Gastrocnemius medialis (tissue), 4 donors: Measurements from ENCODE around the gene FKBP8. TPM values are rescaled to one million over a fixed set of nuclear protein-coding genes. Genes with fewer than 3 reads are reported as not detected.
"Not testable (repeated sequence)": the region's sequence is repeated elsewhere in the genome, so short reads cannot be mapped to it uniquely, and the experiment has no call there.

Experiments
- ATAC-seq, 2 donors: fragments of 150-250 bp; one replicate each; pipeline ENCODE4 v1.9.1; 2016
- DNase-seq, 2 donors: peaks; one replicate each; pipeline ENCODE4 v3.0.0-alpha.2; 2019
- H3K27ac ChIP-seq, 4 donors: fragments of 200-600 bp; sonication (generic); 1 replicate in 1 of 4; 2 replicates in 3 of 4; pipeline ENCODE4 v1.5.1; 2016 to 2018; ENCODE audit warnings: mild to moderate bottlenecking in 2 of 4, moderate library complexity in 1 of 4
- H3K27me3 ChIP-seq, 3 donors: fragments of 200-600 bp; sonication (generic) in 2 of 3; 1 replicate in 1 of 3; 2 replicates in 2 of 3; pipeline versions ENCODE4 v1.5.1 to v1.6.0; 2016 to 2019; ENCODE audit warnings: mild to moderate bottlenecking in 1 of 3, moderate library complexity in 1 of 3
- H3K36me3 ChIP-seq, 2 donors: fragments of 200-600 bp; sonication (generic) in 1 of 2; one replicate each; pipeline ENCODE4 v1.5.1; 2017 to 2018
- H3K4me1 ChIP-seq, 2 donors: fragments of 200-600 bp; sonication (generic) in 1 of 2; one replicate each; pipeline ENCODE4 v1.5.1; 2016 to 2017; ENCODE audit warnings: mild to moderate bottlenecking in 2 of 2
- H3K4me3 ChIP-seq, 4 donors: fragments of 200-600 bp; sonication (generic) in 3 of 4; 1 replicate in 1 of 4; 2 replicates in 3 of 4; pipeline ENCODE4 v1.5.1; 2016 to 2019; ENCODE audit warnings: mild to moderate bottlenecking in 2 of 4
- H3K9me3 ChIP-seq, 3 donors: fragments of 200-600 bp; sonication (generic) in 2 of 3; 1 replicate in 1 of 3; 2 replicates in 2 of 3; pipeline ENCODE4 v1.5.1; 2016 to 2019
- CTCF ChIP-seq, 5 experiments: fragments of 450-650 bp in 3 of 5; fragments of 200-600 bp in 2 of 5; sonication (generic) in 2 of 5; IDR thresholded peaks in 4 of 5; conservative IDR thresholded peaks in 1 of 5; 1 replicate in 4 of 5; 2 replicates in 1 of 5; pipeline ENCODE4 v1.5.1; 2016 to 2019; ENCODE audit warnings: antibody characterized with exemption in 5 of 5, mild to moderate bottlenecking in 3 of 5, moderate library complexity in 3 of 5
- POLR2A ChIP-seq, 2 donors: fragments of 450-650 bp; IDR thresholded peaks; one replicate each; pipeline ENCODE4 v1.6.1; 2017; ENCODE audit warnings: antibody characterized with exemption in 2 of 2, mild to moderate bottlenecking in 2 of 2, moderate library complexity in 2 of 2
- in situ Hi-C, 4 donors: fragments of 200-750 bp; cut with MboI; loops; one replicate each; pipeline versions ENCODE4 v1.15.0 to v1.8.0; 2017; ENCODE audit warnings: low sequenced_read_pairs in 4 of 4
- intact Hi-C: fragments of 100-400 bp; cut with DNase I; formaldehyde crosslinking; loops from one replicate; pipeline ENCODE4 v1.15.1; 2023; ENCODE audit warnings: low total_unique reads
- total RNA-seq, 4 donors: library from RNA; depleted of rRNA; stranded (reverse); fragments of >200 nt; gene quantifications; one replicate each; pipeline versions ENCODE4 v1.1.0 to v1.2.3, GENCODE V29; 2016

FKBP8 gene
- total RNA-seq, result 100 to 1,000 TPM; 157 to 195 (median 184) TPM

GRCh38 chr19:18542941-18543813, at the start of gene FKBP8:
FKBP8 (minus strand) TSS chr19:18543573; CDS start chr19:18541970, 1,603 bp downstream.
- peaks cover 0 to 27% of the 10 kb centered on the region in 2 donors for H3K36me3 ChIP-seq
- peak within 1 kb of the TSS; percentile 93 to 95 (median 93) for H3K27ac ChIP-seq
- DNase-seq, result peak; percentile 93
- intact Hi-C loops (loop anchor here (2.0 kb wide), 1 partner anchor 20 kb away; the partner anchor contains the start of gene ELL), in situ Hi-C loops (no loop called here)
- peak; percentile 96 to 97 for ATAC-seq
- no peaks in the 10 kb centered on the region for H3K27me3 ChIP-seq
- H3K4me1 ChIP-seq, result peaks cover 14 to 16% of the 10 kb centered on the region in 2 donors
- no peaks in the 10 kb centered on the region for H3K9me3 ChIP-seq
- TF ChIP-seq POLR2A (IDR thresholded peaks at IDR 0.05) (peak in 1 of 2 donors; percentile 12), CTCF (IDR thresholded peaks at IDR 0.05 in 4 of 5, conservative IDR thresholded peaks at IDR 0.05 in 1 of 5) (no peak)
- H3K4me3 ChIP-seq, result peak within 1 kb of the TSS; percentile 69 to 87 (median 78)

GRCh38 chr19:18592732-18593131, 49.4 kb upstream of the FKBP8 start:
- peaks cover 32 to 33% of the 10 kb centered on the region in 2 donors for H3K4me1 ChIP-seq
- in situ Hi-C loops, result loop anchor here (10.0 to 25.0 kb wide), 4 partner anchors 82 to 262 kb away; partner anchors contain the start of gene UPF1 (in 1 of the 4)
- peaks cover 0 to 12% of the 10 kb centered on the region in 2 donors for H3K36me3 ChIP-seq
- H3K9me3 ChIP-seq, DNase-seq, H3K27me3 ChIP-seq, H3K4me3 ChIP-seq, ATAC-seq: not testable (repeated sequence)
- peak overlapping the region in 1 of 4 donors; percentile 27 for H3K27ac ChIP-seq
- intact Hi-C loops, result loop anchor here (5.0 kb wide), 2 partner anchors 240 to 350 kb away; partner anchors contain the start of genes HOMER3 and UPF1

DNA sequence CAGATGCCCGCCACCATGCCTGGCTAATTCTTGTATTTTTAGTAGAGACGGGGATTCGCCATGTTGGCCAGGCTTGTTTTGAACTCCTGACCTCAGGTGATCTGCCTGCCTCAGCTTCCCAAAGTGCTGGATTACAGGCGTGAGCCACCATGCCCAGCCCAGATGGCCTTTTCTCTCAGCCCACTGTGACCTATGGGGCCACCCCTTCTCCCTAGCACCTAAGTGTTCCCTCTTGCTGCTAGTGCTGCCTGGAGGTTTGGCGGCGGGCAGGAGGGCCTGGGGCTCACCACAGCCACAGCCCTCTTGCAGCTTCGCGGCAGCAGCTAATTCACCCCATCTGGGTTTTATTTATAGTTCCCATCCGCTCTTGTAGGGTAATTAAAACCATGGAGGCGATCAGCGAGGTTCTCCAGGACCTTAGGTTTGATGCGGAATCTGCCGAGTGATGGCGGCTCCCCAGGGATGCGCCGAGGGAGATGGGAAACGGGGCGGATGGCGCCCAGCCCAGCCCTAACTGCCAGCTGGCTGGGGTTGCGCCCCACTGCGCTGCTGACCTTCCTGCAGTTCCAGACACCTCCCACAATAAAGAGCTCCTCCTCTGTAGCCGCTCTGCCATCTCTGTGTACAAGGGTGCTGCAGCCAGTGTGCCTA, 48.5 kb upstream of the FKBP8 start:
- no peak overlapping the region for H3K4me3 ChIP-seq
- intact Hi-C loops (loop anchor here (5.0 kb wide), 2 partner anchors 240 to 350 kb away; partner anchors contain the start of genes HOMER3 and UPF1), in situ Hi-C loops (loop anchor here (10.0 to 25.0 kb wide), 4 partner anchors 83 to 263 kb away; partner anchors contain the start of gene UPF1 (in 1 of the 4))
- no peak for ATAC-seq
- no peaks in the 10 kb centered on the region for H3K9me3 ChIP-seq
- H3K36me3 ChIP-seq, result peaks cover 0 to 12% of the 10 kb centered on the region in 2 donors
- peaks cover 32 to 33% of the 10 kb centered on the region in 2 donors for H3K4me1 ChIP-seq
- peak overlapping the region in 1 of 4 donors; percentile 27 for H3K27ac ChIP-seq
- DNase-seq, result peak in 1 of 2 donors; percentile 36
- no peaks in the 10 kb centered on the region for H3K27me3 ChIP-seq
- no peak for TF ChIP-seq POLR2A (IDR thresholded peaks at IDR 0.05)
- no peak for TF ChIP-seq CTCF (IDR thresholded peaks at IDR 0.05 in 4 of 5, conservative IDR thresholded peaks at IDR 0.05 in 1 of 5)

GRCh38 chr19:18590273-18591272, 47.2 kb upstream of the FKBP8 start:
- Histone ChIP-seq H3K27ac (peak overlapping the region; percentile 84 to 96 (median 94)), H3K9me3 (no peaks in the 10 kb centered on the region), H3K4me3 (peak overlapping the region; percentile 67 to 100 (median 88)), H3K27me3 (no peaks in the 10 kb centered on the region), H3K36me3 (peaks cover 0 to 12% of the 10 kb centered on the region in 2 donors), H3K4me1 (peaks cover 32 to 33% of the 10 kb centered on the region in 2 donors)
- TF ChIP-seq CTCF (IDR thresholded peaks at IDR 0.05 in 4 of 5, conservative IDR thresholded peaks at IDR 0.05 in 1 of 5), result peak in 3 of 5 experiments; percentile 34 to 39 (median 36)
- no peak for TF ChIP-seq POLR2A (IDR thresholded peaks at IDR 0.05)
- ATAC-seq, result peak; percentile 12 to 29
- intact Hi-C loops, result loop anchor here (5.0 kb wide), 2 partner anchors 242 to 352 kb away; partner anchors contain the start of genes HOMER3 and UPF1
- in situ Hi-C loops, result loop anchor here (10.0 to 25.0 kb wide), 4 partner anchors 84 to 264 kb away; partner anchors contain the start of gene UPF1 (in 1 of the 4)
- peak; percentile 51 to 80 for DNase-seq
